NCI-H2081 treated with DMSO at 0.1 percent for 48 hours (cell line): Measurements from ENCODE around the gene POU2AF2.
"Not testable (repeated sequence)": the region's sequence is repeated elsewhere in the genome, so short reads cannot be mapped to it uniquely, and the experiment has no call there.

Source experiments
- DNase-seq: peaks from one replicate; lab custom pipeline; 2025; lab: John Stamatoyannopoulos, UW

Gene POU2AF2

DNA sequence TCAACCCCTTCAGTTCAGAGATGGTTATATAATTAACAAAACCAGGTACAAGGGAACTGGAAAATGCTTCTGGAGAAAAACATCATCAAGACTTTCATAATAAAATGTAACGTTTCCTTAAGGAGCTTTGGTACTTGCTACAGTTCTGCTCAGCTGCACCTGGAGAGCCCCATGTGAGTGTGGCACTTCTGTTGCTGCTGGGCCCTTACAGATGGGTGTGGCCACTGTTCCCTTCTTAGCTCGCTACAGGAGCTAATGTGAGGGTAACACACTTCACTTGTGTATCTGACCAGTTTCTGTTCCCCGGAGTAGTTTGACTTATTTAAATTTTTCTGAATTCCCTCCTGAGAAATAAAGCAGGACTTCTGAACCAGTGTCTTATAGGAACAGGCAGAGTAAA lies 56.8 kb downstream of the POU2AF2 start:
- DNase-seq, result no peak

- peak; percentile 85 for DNase-seq
Observed at GRCh38 chr11:111303461-111303860, 57.9 kb downstream of the POU2AF2 start.

DNA sequence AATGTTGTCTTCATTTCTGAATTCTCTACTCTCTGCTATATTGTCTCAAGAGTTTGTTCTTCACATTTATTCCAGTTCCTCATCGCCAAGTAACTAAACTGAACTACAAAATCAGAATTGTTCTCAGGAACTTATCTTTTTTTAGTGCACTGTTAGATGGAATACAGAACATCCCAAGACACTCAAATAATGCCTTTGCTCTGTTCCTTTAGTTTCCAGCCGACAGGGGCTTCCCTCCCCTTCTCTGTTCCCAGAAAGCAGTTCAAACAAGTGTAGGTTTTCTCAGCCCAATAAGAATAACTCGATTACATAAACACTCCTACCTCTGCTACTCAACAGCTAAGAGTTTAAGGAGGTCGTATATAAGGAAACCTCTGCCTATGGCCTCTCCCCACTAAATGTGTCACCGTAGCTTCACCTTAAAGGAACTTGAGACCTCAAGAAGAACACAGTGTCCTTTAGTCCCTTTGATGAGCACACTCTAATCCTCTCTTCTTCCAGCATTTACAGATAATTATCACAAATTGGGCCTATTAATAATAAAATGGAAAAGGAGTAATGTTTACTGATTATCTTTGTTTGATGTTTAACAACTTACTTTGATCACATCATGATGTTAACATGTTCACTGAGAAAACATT lies 59.8 kb downstream of the POU2AF2 start:
- no peak for DNase-seq

GRCh38 chr11:111305876-111306275 lies 60.4 kb downstream of the POU2AF2 start:
- no peak for DNase-seq

- no peak for DNase-seq
Observed at GRCh38 chr11:111306321-111306720, 60.8 kb downstream of the POU2AF2 start.

DNA sequence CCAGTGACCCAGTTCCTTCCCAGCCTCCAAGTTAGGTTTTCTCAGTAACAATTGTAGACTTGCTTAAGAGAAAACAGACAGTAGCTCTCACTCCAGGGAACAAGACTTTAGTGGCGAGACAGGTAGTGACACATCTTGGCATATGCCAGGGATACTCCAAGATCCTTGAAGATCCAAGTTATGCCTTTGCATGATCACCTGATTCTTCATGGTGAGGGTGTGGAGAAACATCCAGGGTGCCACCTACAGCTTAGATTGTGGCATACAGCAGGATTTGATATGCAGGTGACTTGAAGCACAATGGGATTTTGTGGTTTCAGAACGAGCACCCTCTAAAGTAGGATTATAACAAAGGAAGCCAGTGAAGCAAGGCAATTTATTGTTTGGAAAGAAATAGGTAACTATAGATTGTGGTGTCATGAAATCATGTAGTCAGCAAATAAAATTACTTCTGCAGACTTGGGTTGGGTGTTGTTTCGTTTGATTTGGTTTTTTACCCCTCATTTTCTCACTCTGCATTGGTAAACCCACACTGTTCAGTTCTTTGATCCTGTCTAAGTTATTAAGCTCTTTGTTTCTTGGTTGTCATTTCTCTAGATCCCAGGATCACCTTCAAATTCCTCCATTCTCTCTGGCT lies 62.1 kb downstream of the POU2AF2 start:
- DNase-seq, result peak; percentile 78

DNA sequence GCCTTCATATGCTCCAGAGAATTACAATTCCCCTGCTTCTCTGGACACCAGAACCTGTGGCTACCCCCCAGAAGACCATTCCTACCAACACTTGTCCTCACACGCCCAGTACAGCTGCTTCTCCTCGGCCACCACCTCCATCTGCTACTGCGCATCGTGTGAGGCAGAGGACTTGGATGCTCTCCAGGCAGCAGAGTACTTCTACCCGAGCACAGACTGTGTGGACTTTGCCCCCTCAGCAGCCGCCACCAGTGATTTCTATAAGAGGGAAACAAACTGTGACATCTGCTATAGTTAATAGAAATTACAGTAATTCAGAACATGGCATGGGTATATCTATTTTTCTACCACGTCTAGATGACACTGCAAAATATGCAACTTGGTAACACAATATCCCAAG lies 62.6 kb downstream of the POU2AF2 start:
- DNase-seq, result peak; percentile 96

DNA sequence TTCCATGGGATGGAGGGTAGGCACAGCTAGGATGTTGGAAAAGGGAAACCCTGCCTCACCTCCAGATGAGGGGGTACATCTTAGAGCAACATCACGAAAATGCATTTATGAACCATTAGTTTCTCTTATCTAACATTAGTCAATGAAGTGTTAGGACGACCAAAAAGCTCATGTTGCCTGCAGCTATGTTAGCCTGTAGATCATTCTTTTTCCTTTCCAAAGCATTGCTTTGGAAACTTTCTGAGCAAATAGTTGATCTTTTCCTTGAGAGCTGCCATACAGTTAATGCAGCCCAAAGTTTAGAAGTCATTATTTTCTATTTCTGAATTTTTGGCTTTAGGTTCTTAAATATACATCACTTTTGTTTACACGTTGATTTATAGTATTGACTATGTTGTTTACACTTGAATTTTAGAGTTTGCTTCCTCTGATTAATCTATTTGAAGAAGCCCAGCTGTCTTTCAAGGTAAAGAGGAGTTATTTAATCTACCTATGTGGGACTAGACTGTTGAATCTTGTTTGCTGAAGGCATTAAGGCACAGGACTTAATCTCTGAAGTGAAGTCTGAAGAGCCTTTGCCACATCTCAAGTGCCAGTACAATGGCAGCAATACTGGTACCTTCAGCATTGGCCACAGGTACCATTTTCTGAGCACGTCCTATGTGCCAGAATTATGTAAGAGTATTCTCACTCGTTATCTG lies 63.8 kb downstream of the POU2AF2 start:
- no peak for DNase-seq

DNA sequence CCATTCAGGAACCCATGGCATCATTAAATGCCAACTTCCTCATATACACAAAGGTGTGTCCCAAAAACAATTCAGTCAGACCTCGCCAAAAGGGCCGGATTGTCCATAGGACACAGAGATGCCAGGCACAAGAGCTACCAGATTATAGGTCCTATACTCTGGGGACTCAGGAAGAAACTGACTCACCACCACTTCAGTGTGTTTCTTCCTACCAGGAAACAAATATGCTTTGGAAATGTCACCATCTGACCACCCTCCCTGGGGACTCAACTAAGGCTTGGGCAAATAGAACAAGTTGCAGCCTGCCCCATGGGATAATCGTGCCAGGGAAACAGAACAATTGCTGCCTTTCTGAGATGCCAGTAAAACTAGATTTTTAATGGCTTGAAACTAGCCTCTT lies 64.6 kb downstream of the POU2AF2 start:
- DNase-seq, result peak; percentile 82

DNA sequence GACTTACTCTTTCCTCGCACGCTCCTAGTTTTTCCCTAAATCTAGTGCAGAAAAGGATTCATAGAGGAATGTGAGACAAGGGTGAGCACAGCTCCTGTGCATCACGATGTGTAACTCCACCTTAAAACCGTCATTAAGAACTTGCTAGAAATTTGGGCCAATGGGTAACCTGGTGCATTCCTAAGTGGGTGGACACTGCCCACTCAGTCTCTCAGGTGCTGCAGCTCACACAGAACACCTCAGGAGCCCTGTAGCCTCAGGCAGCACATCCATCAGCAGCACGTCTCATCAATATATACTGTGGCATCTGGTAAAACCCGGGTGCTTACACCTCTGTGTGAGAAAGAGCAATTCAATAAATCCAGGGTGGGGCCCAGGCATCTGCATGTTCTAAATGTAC lies 65.2 kb downstream of the POU2AF2 start:
- no peak for DNase-seq

DNA sequence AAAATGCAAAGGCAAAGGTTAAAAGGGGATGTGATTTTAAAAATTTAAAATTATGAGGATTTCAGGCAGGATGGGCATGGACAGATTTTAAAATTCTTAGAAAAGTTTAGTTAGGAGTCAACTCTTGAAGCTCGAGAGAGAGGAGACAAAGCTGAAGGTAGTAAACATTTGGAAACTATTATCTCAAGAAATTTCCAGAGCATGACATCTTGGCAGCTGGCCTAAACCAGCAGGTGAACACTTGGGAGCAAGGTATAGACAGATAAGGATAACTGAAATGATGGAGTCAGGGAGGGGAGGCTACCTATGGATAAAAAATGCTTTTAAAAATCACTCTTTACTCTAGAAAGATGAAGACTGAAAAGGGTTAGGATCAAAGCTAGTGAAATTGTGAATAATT lies 66.6 kb downstream of the POU2AF2 start:
- DNase-seq, result no peak

- DNase-seq, result no peak
Observed at GRCh38 chr11:111319296-111319695, 73.8 kb downstream of the POU2AF2 start.

- DNase-seq, result not testable (repeated sequence)
Observed at GRCh38 chr11:111320199-111320598, 74.7 kb downstream of the POU2AF2 start.

- DNase-seq, result no peak
Observed at GRCh38 chr11:111320728-111321568, 75.4 kb downstream of the POU2AF2 start.

DNA sequence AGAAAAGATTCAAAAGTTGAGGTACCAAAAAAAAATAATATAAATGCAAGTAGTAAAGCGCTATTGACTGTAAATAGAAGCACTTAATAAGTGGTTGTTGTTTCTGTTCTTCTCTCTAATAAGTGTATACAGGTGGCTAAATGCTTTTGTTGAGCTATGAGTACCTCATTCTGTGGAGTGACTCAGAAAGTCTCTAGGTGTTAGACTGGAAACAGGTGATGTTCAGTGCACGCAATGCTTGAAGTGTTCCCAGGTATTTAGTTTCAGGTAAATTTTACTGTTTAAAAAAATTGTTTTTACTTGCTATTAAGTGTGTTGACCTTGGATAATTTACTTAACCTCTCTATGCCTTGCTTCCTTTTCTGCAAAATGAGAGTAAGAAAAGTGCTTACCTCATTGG lies 77.0 kb downstream of the POU2AF2 start:
- DNase-seq, result no peak

GRCh38 chr11:111324277-111324720 lies 78.8 kb downstream of the POU2AF2 start:
- no peak for DNase-seq

DNA sequence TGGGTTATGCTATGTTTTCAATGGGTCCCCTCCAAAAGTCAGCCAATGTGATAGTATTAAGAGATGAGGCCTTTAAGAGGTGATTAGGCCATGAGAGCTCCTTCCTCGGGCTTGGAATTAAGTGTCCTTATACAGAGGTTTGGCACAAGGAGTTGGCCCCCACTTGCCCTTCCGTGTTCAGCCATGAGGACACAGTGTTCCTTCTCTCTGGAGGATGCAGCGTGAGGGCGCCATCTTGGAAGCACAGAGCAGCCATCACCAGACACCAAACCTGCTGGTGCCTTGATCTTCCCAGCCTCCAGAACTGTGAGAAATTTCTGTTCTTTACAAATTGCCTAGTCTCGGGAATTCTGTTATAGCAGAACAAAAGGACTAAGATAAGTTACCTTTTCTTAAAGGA lies 79.7 kb downstream of the POU2AF2 start:
- DNase-seq, result no peak

GRCh38 chr11:111326824-111327223 lies 81.3 kb downstream of the POU2AF2 start:
- no peak for DNase-seq

DNA sequence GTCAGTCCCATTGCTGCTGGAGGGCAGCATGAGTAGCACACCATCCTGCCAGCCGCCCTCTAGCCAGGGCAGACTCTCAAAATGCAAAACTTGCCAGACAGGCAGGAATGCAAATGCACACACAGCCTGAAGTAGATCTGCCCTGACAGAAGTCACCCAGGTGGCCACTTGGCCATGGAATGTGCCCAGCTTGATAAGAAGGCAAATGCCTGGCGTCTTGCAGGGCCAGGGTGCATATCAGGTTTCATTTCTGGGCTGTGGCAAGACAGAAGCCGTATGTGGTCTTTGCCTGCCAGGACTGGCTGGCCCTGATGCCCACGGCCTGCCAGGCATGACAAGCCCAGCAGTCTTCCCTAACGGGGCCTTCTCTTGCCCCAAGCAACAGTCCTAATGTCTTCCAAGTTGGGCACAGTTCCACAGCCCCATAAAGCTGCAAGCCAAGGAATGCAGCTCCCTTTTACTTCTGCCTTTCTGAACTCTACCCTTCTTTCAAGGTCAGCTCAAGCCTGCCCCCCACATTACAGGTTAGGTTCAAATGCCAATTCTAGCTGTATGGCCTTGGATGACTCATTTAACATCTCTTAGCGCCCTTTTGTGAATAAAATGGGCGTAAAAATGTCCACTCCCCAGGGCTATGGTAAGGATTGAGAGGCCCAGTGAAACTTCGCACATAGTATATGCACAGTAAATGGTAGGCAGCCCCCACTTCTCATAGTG lies 82.5 kb downstream of the POU2AF2 start:
- DNase-seq, result no peak

- no peak for DNase-seq
Observed at GRCh38 chr11:111329306-111330204, 84.0 kb downstream of the POU2AF2 start.
